Esophagus squamous epithelium (tissue), 5 donors: ENCODE data around the gene EOLA1. TPM values are rescaled to one million over a fixed set of nuclear protein-coding genes. Genes with fewer than 3 reads are reported as not detected.

ENCODE experiments used
- DNase-seq: peaks from one replicate; lab custom pipeline; 2025; lab: John Stamatoyannopoulos, UW
- H3K27ac ChIP-seq, 4 donors: fragments of 200-600 bp; sonication (generic); one replicate each; pipeline ENCODE4 v1.5.1; 2016 to 2019; ENCODE audit warnings: mild to moderate bottlenecking in 1 of 4
- H3K27me3 ChIP-seq, 4 donors: fragments of 200-600 bp; sonication (generic); 1 replicate in 3 of 4; 2 replicates in 1 of 4; pipeline versions ENCODE4 v1.5.1 to v1.6.0; 2017 to 2021; ENCODE audit warnings: antibody characterized with exemption in 1 of 4
- H3K36me3 ChIP-seq, 3 donors: fragments of 200-600 bp; sonication (generic); one replicate each; pipeline ENCODE4 v1.5.1; 2016 to 2019
- H3K4me1 ChIP-seq, 3 donors: fragments of 200-600 bp; sonication (generic); one replicate each; pipeline ENCODE4 v1.5.1; 2017 to 2019
- H3K4me3 ChIP-seq, 4 donors: fragments of 200-600 bp; sonication (generic); 1 replicate in 3 of 4; 2 replicates in 1 of 4; pipeline ENCODE4 v1.5.1; 2016 to 2019; ENCODE audit warnings: mild to moderate bottlenecking in 2 of 4, moderate library complexity in 1 of 4
- H3K9me3 ChIP-seq, 3 donors: fragments of 200-600 bp; sonication (generic); one replicate each; pipeline ENCODE4 v1.5.1; 2016 to 2019
- CTCF ChIP-seq, 6 experiments: fragments of 450-650 bp in 4 of 6; fragments of 200-600 bp in 2 of 6; sonication (generic) in 2 of 6; IDR thresholded peaks; one replicate each; pipeline ENCODE4 v1.5.1; 2016 to 2019; ENCODE audit warnings: antibody characterized with exemption in 6 of 6, mild to moderate bottlenecking in 4 of 6, moderate library complexity in 4 of 6
- POLR2A ChIP-seq, 4 donors: fragments of 450-650 bp; IDR thresholded peaks; one replicate each; pipeline ENCODE4 v1.6.1; 2017; ENCODE audit warnings: antibody characterized with exemption in 4 of 4, mild to moderate bottlenecking in 4 of 4, moderate library complexity in 3 of 4
- WGBS, 2 donors: methylation state at CpG; one replicate each; pipeline ENCODE4 v1.1.5; 2018; 5-methylcytosine and 5-hydroxymethylcytosine counted together
- intact Hi-C: fragments of 100-400 bp; cut with DNase I; formaldehyde crosslinking; loops from one replicate; pipeline ENCODE4 v1.15.0; 2022
- total RNA-seq, 4 donors: library from RNA; depleted of rRNA; stranded (reverse); fragments of >200 nt; gene quantifications; one replicate each; pipeline ENCODE4 v1.1.0, GENCODE V29; 2016
- donor health status: DM: yes; HTN: yes; CAD: no.

EOLA1 gene
- 10 to 100 TPM in 3 of 4 donors, 1 to 10 TPM in 1; 9.0 to 15.1 (median 12.1) TPM for total RNA-seq

DNA sequence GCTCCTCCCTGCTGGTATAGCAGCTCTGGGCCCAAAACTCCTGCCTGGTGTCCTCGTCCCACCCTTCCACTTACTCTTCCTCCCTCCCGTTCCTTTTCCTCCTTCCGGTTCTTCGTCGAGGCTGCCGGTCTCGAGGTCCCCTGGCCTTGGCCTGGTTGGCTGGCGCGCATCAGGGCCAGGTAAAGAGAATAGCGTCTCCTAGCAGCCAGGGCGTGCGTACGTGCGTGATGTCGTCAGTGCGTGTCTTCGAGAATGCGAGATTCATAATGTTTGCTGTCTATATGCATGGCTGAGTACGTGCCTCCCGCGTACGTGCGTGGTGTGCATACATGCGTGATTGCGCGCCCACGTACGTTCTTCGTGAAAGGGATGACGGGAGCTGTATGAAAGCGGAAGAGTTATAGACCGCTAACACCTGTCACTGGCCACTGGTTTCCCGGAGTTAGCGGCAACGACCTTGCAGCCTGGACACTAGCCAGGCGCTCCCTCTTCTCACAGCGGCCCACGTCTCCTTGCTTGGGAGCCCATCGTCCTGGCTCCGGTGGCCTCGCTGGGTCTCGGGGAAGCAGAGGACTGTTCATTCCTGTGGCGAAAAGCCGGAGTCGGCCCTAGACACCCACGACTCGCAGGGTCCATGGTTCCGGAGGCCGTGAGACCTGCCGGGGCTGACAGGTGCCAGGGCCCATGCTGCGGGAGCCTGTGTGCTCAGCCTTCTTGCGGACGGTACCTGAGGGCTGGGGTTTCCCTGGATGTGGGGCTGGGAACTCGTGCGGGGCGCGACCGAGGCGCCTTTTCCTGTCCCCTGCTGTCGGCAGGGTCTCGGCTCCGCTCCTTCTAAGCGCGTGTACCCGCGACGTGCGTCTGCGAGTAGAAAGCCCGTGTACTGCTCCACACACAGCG, at the start of gene EOLA1:
Gene EOLA1, plus strand, starts transcription at position 392 of the 900 bp plus-strand sequence. CDS start 4,619 bp downstream, outside the sequence.
- H3K9me3 ChIP-seq: no peaks in the 10 kb centered on the region
- no peak for TF ChIP-seq CTCF (IDR thresholded peaks at IDR 0.05)
- peak in 2 of 4 donors; percentile 47 to 61 for TF ChIP-seq POLR2A (IDR thresholded peaks at IDR 0.05)
- H3K4me3 ChIP-seq: peak within 1 kb of the TSS; percentile 57 to 79 (median 65)
- intact Hi-C loops: no loop called here
- H3K27ac ChIP-seq: peak within 1 kb of the TSS; percentile 85 to 95 (median 94)
- H3K36me3 ChIP-seq: peaks cover 0 to 11% (median 0%) of the 10 kb centered on the region in 3 donors
- peak; percentile 79 for DNase-seq
- H3K4me1 ChIP-seq: peaks cover 0 to 11% (median 5%) of the 10 kb centered on the region in 3 donors
- no peaks in the 10 kb centered on the region for H3K27me3 ChIP-seq
- WGBS, 2 donors: 0 to 81% methylated on average over 16 to 22 of the region's 71 CpGs

GRCh38 chrX:149491812-149492211, 49.0 kb upstream of the EOLA1 start:
- intact Hi-C loops: no loop called here
- Histone ChIP-seq H3K9me3 (no peaks in the 10 kb centered on the region), H3K36me3 (peaks cover 0 to 88% (median 2%) of the 10 kb centered on the region in 3 donors)

GRCh38 chrX:149493567-149494562, 46.9 kb upstream of the EOLA1 start:
- no peak for DNase-seq
- H3K9me3 ChIP-seq: no peaks in the 10 kb centered on the region
- no peaks in the 10 kb centered on the region for H3K27me3 ChIP-seq
- no peak overlapping the region for H3K27ac ChIP-seq
- peaks cover 0 to 98% (median 0%) of the 10 kb centered on the region in 3 donors for H3K36me3 ChIP-seq
- TF ChIP-seq POLR2A (IDR thresholded peaks at IDR 0.05) (no peak), CTCF (IDR thresholded peaks at IDR 0.05) (no peak)
- 64 to 66% methylated on average over 10 to 13 of the region's 13 CpGs for WGBS, 2 donors
- H3K4me1 ChIP-seq: peaks cover 0 to 39% (median 0%) of the 10 kb centered on the region in 3 donors
- no peak overlapping the region for H3K4me3 ChIP-seq
- intact Hi-C loops: no loop called here

More at GRCh38 chrX:149491812-149492211, 49.0 kb upstream of the EOLA1 start:
- WGBS, 2 donors: 33% methylated on average over 1 of the region's 2 CpGs; no CpG with 5 or more reads in 1 of the 2 donors
- no peak for DNase-seq
- Histone ChIP-seq H3K4me1 (peaks cover 0 to 31% (median 0%) of the 10 kb centered on the region in 3 donors), H3K27ac (no peak overlapping the region), H3K4me3 (no peak overlapping the region), H3K27me3 (no peaks in the 10 kb centered on the region)
- TF ChIP-seq POLR2A (IDR thresholded peaks at IDR 0.05): no peak

- peak overlapping the region in 3 of 4 donors; percentile 5 to 53 (median 52) for H3K27ac ChIP-seq
- no peaks in the 10 kb centered on the region for H3K9me3 ChIP-seq
- peaks cover 0 to 39% (median 0%) of the 10 kb centered on the region in 3 donors for H3K4me1 ChIP-seq
- intact Hi-C loops: no loop called here
- DNase-seq: no peak
- WGBS, 2 donors: 25 to 56% methylated on average over 1 to 4 of the region's 4 CpGs
- H3K4me3 ChIP-seq: no peak overlapping the region
- TF ChIP-seq POLR2A (IDR thresholded peaks at IDR 0.05) (no peak), CTCF (IDR thresholded peaks at IDR 0.05) (no peak)
- H3K27me3 ChIP-seq: no peaks in the 10 kb centered on the region
- H3K36me3 ChIP-seq: peaks cover 0 to 98% (median 0%) of the 10 kb centered on the region in 3 donors
These were observed 45.8 kb upstream of the EOLA1 start for GRCh38 chrX:149494844-149495565.
